OCI-LY3 (cell line): ENCODE results near the gene LY9.

Source experiments
- CTCF ChIP-seq: fragments of 200-600, 300-600 bp; sonication (generic); IDR thresholded peaks from 2 replicates; pipeline ENCODE4 v1.5.1; 2014; ENCODE audit warnings: antibody characterized with exemption, low read length, low read depth
- EZH2phosphoT487 ChIP-seq: fragments of 200-600 bp; shearing (Covaris generic); IDR thresholded peaks from 2 replicates; pipeline ENCODE4 v1.6.1; 2018; ENCODE audit warnings: antibody characterized with exemption, mixed run types, low read depth

GRCh38 chr1:160838888-160839287 is 42.9 kb downstream of the LY9 start:
- TF ChIP-seq CTCF, result no peak
- no peak for TF ChIP-seq EZH2phosphoT487
